HCT116 (cell line): ENCODE measurements around the gene CACNA2D2. TPM values are rescaled to one million over a fixed set of nuclear protein-coding genes. Genes with fewer than 3 reads are reported as not detected.

Experiments
- ATAC-seq: fragments of 200-7000 bp; cut with Tn5 transposase; 2 replicates; pipeline ENCODE4 v1.9.1; 2020; ENCODE audit warnings: mild to moderate bottlenecking, moderate library complexity
- BruUV-seq: library from RNA; stranded (reverse); fragments of 400-500 nt; replicated peaks from 2 replicates; lab custom pipeline; 2021; lab: Mats Ljungman, UMichigan
- CTCF ChIA-PET: fragments of 300-600 bp; sonication (Branson Sonifier 250); formaldehyde crosslinking; loops from one replicate; lab custom pipeline; 2021; ENCODE audit warnings: antibody characterized with exemption; lab: Charles Lee
- POLR2A ChIA-PET: fragments of 300-600, 350-600 bp; sonication (Branson Sonifier 250); formaldehyde crosslinking; loops from one replicate; lab custom pipeline; 2021; ENCODE audit warnings: antibody characterized with exemption; lab: Charles Lee
- RAD21 ChIA-PET, 2 experiments: fragments of 300-600 bp; sonication (Branson Sonifier 250); formaldehyde crosslinking; loops; one replicate each; lab custom pipeline; 2023; ENCODE audit warnings: low total read pairs in 2 of 2; ENCODE audit not compliant: uncharacterized antibody in 2 of 2, unreplicated experiment in 2 of 2, low non-redundant PET in 1 of 2; lab: Charles Lee
- DNase-seq: peaks from one replicate; pipeline ENCODE4 v3.0.0-alpha.2; 2010; ENCODE audit warnings: low read depth, low spot score
- H2AFZ ChIP-seq: fragments of 200-600 bp; shearing (Covaris generic), sonication (generic); 2 replicates; pipeline ENCODE4 v1.6.1; 2017; ENCODE audit warnings: low read depth, mixed run types, mixed read lengths, antibody characterized with exemption, low read length; ENCODE audit not compliant: poor library complexity, severe bottlenecking
- H3K27ac ChIP-seq: 2 replicates; pipeline ENCODE4 v1.5.1; 2012; ENCODE audit warnings: low read depth, low read length
- H3K27me3 ChIP-seq: fragments of 200-600 bp; sonication (generic); 2 replicates; pipeline ENCODE4 v1.6.1; 2016; ENCODE audit warnings: mixed run types, low read length, mixed read lengths; ENCODE audit not compliant: insufficient read depth
- H3K36me3 ChIP-seq, 2 experiments: fragments of 200-500 bp in 1 of 2; fragments of 200-600 bp in 1 of 2; sonication (Bioruptor generic) in 1 of 2; sonication (generic) in 1 of 2; 2 replicates each; pipeline versions ENCODE4 v1.5.1 to v1.6.1; 2014 to 2016; ENCODE audit warnings: low read length in 2 of 2, inconsistent platforms in 1 of 2, mixed read lengths in 1 of 2, mixed run types in 1 of 2; ENCODE audit not compliant: insufficient read depth in 2 of 2, control insufficient read depth in 1 of 2
- H3K4me1 ChIP-seq, 2 experiments: fragments of 200-600 bp in 1 of 2; sonication (generic) in 1 of 2; 2 replicates each; pipeline versions ENCODE4 v1.5.1 to v1.6.1; 2012 to 2017; ENCODE audit warnings: low read length in 2 of 2, inconsistent platforms in 1 of 2, mild to moderate bottlenecking in 1 of 2, mixed read lengths in 1 of 2, mixed run types in 1 of 2, moderate library complexity in 1 of 2; ENCODE audit not compliant: insufficient read depth in 2 of 2, control insufficient read depth in 1 of 2
- H3K4me2 ChIP-seq: fragments of 200-600 bp; sonication (generic); 2 replicates; pipeline ENCODE4 v1.6.1; 2017; ENCODE audit warnings: mixed run types, low read length, mixed read lengths
- H3K4me3 ChIP-seq, 2 experiments: fragments of 200-600 bp in 1 of 2; sonication (generic) in 1 of 2; replicated peaks in 1 of 2; 2 replicates each; pipeline ENCODE4 v1.5.1; 2011 to 2016; ENCODE audit warnings: low read length in 2 of 2, control low read depth in 1 of 2, low read depth in 1 of 2, mild to moderate bottlenecking in 1 of 2, mixed read lengths in 1 of 2, mixed run types in 1 of 2
- H3K79me2 ChIP-seq: fragments of 200-600 bp; sonication (generic); 2 replicates; pipeline ENCODE4 v1.6.1; 2017; ENCODE audit warnings: mild to moderate bottlenecking, mixed run types, low read length, moderate library complexity, mixed read lengths; ENCODE audit not compliant: insufficient read depth
- H3K9ac ChIP-seq: fragments of 200-600 bp; sonication (generic); 2 replicates; pipeline ENCODE4 v1.6.1; 2016; ENCODE audit warnings: low read length, mixed read lengths
- H3K9me2 ChIP-seq: fragments of 200-600 bp; sonication (generic), shearing (Covaris generic); 2 replicates; pipeline ENCODE4 v1.6.1; 2017; ENCODE audit warnings: mixed run types, mild to moderate bottlenecking, moderate library complexity; ENCODE audit not compliant: insufficient read depth
- H3K9me3 ChIP-seq, 2 experiments: fragments of 200-500 bp in 1 of 2; fragments of 200-600 bp in 1 of 2; sonication (Bioruptor generic) in 1 of 2; sonication (generic) in 1 of 2; 2 replicates each; pipeline ENCODE4 v1.6.1; 2014 to 2017; ENCODE audit warnings: low read length in 2 of 2, mixed read lengths in 2 of 2, inconsistent platforms in 1 of 2, low read depth in 1 of 2, mild to moderate bottlenecking in 1 of 2, mixed run types in 1 of 2, moderate library complexity in 1 of 2; ENCODE audit not compliant: control insufficient read depth in 1 of 2, insufficient read depth in 1 of 2
- H4K20me1 ChIP-seq: fragments of 200-600 bp; sonication (generic), shearing (Covaris generic); 2 replicates; pipeline ENCODE4 v1.6.1; 2017; ENCODE audit warnings: mixed run types, mild to moderate bottlenecking, moderate library complexity; ENCODE audit not compliant: insufficient read depth
- CEBPB ChIP-seq: IDR thresholded peaks from 2 replicates; pipeline ENCODE4 v1.6.1; 2012; ENCODE audit warnings: low read depth
- ELF1 ChIP-seq: IDR thresholded peaks from 2 replicates; pipeline ENCODE4 v1.6.1; 2012; ENCODE audit warnings: low read depth, borderline replicate concordance
- EZH2phosphoT487 ChIP-seq: fragments of 200-600 bp; IDR thresholded peaks from 2 replicates; pipeline ENCODE4 v1.6.1; 2018; ENCODE audit warnings: antibody characterized with exemption, borderline replicate concordance
- POLR2AphosphoS5 ChIP-seq: IDR thresholded peaks from 2 replicates; pipeline ENCODE4 v1.6.1; 2011; ENCODE audit warnings: mild to moderate bottlenecking, low read depth, low read length, moderate library complexity
- RAD21 ChIP-seq: IDR thresholded peaks from 2 replicates; pipeline ENCODE4 v1.6.1; 2012; ENCODE audit warnings: low read depth, mild to moderate bottlenecking
- SP1 ChIP-seq: IDR thresholded peaks from 2 replicates; pipeline ENCODE4 v1.6.1; 2012; ENCODE audit warnings: low read depth
- SRF ChIP-seq: IDR thresholded peaks from 2 replicates; pipeline ENCODE4 v1.6.1; 2012; ENCODE audit warnings: low read depth
- TCF7L2 ChIP-seq: IDR thresholded peaks from 2 replicates; pipeline ENCODE4 v1.7.0; 2011; ENCODE audit warnings: borderline replicate concordance, inconsistent platforms; ENCODE audit not compliant: insufficient read depth, insufficient read length; ENCODE audit errors: extremely low read depth
- YY1 ChIP-seq: IDR thresholded peaks from 2 replicates; pipeline ENCODE4 v1.6.1; 2011; ENCODE audit warnings: low read length, low read depth, moderate library complexity, mild to moderate bottlenecking; ENCODE audit not compliant: insufficient replicate concordance; ENCODE audit errors: extremely low read depth
- intact Hi-C: fragments of 100-400 bp; cut with micrococcal nuclease; formaldehyde crosslinking; loops from 2 replicates; pipeline ENCODE4 v1.10.0; 2022
- total RNA-seq: library from RNA; stranded (reverse); gene quantifications from one replicate; pipeline ENCODE4 v1.2.1, GENCODE V29; 2021; ENCODE audit not compliant: unreplicated experiment
- TF ChIP-seq, protein P1 (sequence below): IDR thresholded peaks from 2 replicates; pipeline ENCODE4 v1.6.1; 2011; ENCODE audit warnings: mild to moderate bottlenecking, low read length, moderate library complexity; ENCODE audit not compliant: insufficient replicate concordance; ENCODE audit errors: extremely low read depth
- TF ChIP-seq, protein P2 (sequence below): IDR thresholded peaks from 2 replicates; pipeline ENCODE4 v1.6.1; 2012; ENCODE audit warnings: low read depth
- TF ChIP-seq, protein P3 (sequence below): IDR thresholded peaks from 2 replicates; pipeline ENCODE4 v1.6.1; 2012
- TF ChIP-seq, protein P4 (sequence below): IDR thresholded peaks from 2 replicates; pipeline ENCODE4 v1.6.1; 2012

CACNA2D2 gene
- total RNA-seq, 1 experiment from 2014 or later, result 10.2 TPM

DNA sequence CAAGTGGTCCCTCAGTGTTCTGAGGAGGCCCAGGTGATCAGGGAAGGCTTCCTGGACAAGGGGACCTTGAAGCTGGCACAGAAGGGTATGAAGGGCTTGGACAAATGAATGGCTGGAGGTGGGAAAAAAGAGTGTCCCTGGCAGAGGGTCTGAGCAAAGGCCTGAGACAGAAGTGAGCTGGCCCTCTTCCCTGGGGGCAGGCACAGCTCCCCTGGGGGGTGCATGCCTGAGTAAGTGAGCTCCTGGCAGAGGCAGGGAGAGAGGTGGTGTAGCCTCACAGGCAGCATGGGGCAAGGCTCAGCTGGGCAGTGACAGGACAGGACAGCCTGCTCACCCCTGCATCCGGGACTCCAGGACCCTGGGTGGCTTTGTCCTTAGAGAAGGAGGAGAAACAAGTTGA lies 5.4 kb upstream of the CACNA2D2 start:
- Histone ChIP-seq H3K27me3 (peaks cover 5% of the 10 kb centered on the region; the same call in 1 of the 2 replicates), H3K4me1 (peaks cover 0 to 2% of the 10 kb centered on the region in 2 experiments; a peak in 1 of 4 replicates), H3K79me2 (no peaks in the 10 kb centered on the region), H3K4me2 (no peak overlapping the region)
- no peak for ATAC-seq
- intact Hi-C loops, result no loop called here
- POLR2A ChIA-PET, result no interaction called here
- TF ChIP-seq YY1 (no peak), CEBPB (no peak), ELF1 (no peak), RAD21 (no peak), SP1 (no peak), SRF (no peak), EZH2phosphoT487 (no peak), POLR2AphosphoS5 (no peak), TCF7L2 (no peak)
- TF ChIP-seq, protein P1, sequence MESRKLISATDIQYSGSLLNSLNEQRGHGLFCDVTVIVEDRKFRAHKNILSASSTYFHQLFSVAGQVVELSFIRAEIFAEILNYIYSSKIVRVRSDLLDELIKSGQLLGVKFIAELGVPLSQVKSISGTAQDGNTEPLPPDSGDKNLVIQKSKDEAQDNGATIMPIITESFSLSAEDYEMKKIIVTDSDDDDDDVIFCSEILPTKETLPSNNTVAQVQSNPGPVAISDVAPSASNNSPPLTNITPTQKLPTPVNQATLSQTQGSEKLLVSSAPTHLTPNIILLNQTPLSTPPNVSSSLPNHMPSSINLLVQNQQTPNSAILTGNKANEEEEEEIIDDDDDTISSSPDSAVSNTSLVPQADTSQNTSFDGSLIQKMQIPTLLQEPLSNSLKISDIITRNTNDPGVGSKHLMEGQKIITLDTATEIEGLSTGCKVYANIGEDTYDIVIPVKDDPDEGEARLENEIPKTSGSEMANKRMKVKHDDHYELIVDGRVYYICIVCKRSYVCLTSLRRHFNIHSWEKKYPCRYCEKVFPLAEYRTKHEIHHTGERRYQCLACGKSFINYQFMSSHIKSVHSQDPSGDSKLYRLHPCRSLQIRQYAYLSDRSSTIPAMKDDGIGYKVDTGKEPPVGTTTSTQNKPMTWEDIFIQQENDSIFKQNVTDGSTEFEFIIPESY, result no peak
- TF ChIP-seq, protein P2, sequence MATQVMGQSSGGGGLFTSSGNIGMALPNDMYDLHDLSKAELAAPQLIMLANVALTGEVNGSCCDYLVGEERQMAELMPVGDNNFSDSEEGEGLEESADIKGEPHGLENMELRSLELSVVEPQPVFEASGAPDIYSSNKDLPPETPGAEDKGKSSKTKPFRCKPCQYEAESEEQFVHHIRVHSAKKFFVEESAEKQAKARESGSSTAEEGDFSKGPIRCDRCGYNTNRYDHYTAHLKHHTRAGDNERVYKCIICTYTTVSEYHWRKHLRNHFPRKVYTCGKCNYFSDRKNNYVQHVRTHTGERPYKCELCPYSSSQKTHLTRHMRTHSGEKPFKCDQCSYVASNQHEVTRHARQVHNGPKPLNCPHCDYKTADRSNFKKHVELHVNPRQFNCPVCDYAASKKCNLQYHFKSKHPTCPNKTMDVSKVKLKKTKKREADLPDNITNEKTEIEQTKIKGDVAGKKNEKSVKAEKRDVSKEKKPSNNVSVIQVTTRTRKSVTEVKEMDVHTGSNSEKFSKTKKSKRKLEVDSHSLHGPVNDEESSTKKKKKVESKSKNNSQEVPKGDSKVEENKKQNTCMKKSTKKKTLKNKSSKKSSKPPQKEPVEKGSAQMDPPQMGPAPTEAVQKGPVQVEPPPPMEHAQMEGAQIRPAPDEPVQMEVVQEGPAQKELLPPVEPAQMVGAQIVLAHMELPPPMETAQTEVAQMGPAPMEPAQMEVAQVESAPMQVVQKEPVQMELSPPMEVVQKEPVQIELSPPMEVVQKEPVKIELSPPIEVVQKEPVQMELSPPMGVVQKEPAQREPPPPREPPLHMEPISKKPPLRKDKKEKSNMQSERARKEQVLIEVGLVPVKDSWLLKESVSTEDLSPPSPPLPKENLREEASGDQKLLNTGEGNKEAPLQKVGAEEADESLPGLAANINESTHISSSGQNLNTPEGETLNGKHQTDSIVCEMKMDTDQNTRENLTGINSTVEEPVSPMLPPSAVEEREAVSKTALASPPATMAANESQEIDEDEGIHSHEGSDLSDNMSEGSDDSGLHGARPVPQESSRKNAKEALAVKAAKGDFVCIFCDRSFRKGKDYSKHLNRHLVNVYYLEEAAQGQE, result no peak
- TF ChIP-seq, protein P3, sequence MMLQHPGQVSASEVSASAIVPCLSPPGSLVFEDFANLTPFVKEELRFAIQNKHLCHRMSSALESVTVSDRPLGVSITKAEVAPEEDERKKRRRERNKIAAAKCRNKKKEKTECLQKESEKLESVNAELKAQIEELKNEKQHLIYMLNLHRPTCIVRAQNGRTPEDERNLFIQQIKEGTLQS, result no peak
- TF ChIP-seq, protein P4, sequence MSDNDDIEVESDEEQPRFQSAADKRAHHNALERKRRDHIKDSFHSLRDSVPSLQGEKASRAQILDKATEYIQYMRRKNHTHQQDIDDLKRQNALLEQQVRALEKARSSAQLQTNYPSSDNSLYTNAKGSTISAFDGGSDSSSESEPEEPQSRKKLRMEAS, result no peak
- TF ChIP-seq, all 23 proteins: peak for 0
- Histone ChIP-seq H3K36me3 (no peaks in the 10 kb centered on the region), H3K4me3 (no peak overlapping the region), H3K27ac (no peak overlapping the region), H2AFZ (no peak overlapping the region), H3K9ac (no peak overlapping the region), H4K20me1 (no peaks in the 10 kb centered on the region), H3K9me2 (no peaks in the 10 kb centered on the region), H3K9me3 (no peaks in the 10 kb centered on the region)
- ChIA-PET CTCF (no interaction called here), RAD21 (no interaction called here)
- DNase-seq, result no peak
- BruUV-seq, result no TSS peak
